NK-92 (cell line): ENCODE data around the gene HEATR1.
"Not testable (repeated sequence)": the region's sequence is repeated elsewhere in the genome, so short reads cannot be mapped to it uniquely, and the experiment has no call there.

ENCODE experiments used
- DNase-seq: peaks from one replicate; lab custom pipeline; 2025; ENCODE audit not compliant: unreplicated experiment; lab: John Stamatoyannopoulos, UW

Gene HEATR1

DNA sequence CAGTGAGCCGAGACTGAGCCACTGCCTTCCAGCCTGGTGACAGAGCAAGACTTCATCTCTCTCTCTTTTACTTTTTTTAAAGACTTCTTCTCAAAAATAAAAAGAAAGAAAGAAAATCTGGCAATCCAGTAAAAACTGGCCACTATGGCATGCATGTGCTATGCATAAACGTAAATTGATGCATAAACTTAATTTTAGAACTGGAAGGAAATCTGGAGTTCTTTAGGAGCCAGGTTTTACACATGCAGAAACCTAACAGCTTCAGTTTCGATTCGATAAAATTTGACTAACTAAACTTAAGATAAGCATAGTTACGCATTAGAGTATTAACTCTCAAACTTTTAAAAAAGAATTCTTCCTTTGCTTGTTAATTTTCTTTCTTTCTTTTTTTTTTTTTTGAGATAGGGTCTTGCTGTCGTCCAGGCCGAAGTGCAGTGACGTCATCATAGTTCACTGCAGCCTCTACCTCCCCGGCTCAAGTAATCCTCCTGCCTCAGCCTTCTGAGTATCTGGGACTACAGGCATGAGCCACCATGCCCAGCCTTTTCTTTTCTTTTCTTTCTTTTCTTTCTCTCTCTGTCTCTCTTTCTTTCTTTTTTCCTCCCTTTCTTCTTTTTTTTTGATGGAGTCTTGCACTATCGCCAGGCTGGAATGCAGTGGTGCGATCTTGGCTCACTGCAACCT, 92.4 kb downstream of the HEATR1 start:
- no peak for DNase-seq

DNA sequence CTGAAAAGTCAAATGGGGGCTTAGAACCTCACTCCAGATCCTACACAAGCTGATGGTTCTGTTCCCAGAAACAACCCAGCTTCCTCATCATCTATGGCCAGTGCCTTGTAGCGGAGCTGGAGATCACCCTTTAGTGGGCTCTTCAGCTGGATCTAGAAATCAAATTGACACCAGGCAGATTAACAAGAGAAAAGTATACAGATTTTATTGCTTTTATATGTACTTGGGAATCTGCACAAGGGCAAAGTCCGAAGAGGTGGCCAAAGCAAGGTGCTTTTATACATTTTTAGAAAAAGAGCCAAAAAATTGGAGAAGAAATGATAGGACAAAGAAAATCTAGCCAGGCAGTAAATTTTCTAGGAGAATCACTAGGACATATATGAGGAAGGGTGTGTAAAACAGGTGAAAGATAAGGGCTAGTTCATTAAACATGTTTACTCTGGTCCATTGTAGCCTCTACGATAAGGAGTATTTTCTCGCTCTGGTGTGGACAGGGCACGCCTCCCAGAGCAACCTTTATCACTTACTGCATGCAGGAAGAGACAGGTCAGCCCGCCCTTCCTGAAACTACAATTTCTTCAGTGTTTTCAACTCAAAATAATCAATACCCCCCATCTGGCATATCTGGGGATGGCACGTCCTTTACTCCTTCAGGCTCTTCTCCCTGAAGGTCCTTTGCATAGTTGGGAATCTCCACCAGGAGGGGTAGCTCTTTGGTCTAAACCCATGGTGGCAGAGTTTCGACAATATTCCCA, 94.5 kb downstream of the HEATR1 start:
- no peak for DNase-seq

DNA sequence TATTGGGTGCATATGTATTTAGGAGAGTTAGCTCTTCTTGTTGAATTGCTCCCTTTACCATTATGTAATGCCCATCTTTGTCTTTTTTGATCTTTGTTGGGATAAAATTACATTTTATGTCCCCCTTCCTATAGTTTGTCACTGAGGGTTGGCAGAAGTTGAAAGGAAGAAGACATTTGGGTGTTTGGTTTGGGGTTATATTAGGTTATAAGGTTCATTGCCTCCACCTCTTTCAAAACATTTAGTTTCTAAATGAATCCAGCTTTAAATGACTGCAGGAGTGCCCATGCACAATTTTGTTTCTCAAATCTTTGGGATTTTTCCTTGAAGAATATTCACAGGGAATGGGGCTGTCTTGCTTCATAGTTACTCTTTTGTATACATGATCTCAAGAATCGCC, 95.1 kb downstream of the HEATR1 start:
- DNase-seq, result no peak

DNA sequence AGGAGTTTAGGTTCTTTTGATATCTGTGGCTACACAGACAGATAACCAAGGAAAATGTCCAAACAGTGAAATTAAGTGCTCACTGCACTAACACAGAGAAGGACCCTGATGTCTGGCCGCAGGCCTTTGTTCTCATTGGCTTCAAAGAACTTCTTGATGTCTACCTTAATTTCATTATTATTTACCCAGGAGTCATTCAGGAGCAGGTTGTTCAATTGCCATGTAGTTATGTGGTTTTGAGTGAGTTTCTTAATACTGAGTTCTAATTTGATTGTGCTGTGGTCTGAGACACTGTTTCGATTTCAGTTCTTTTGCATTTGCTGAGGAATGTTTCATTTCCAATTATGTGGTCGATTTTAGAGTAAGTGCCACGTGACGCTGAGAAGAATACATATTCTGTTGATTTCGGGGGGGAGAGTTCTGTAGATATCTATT, 95.7 kb downstream of the HEATR1 start:
- no peak for DNase-seq

DNA sequence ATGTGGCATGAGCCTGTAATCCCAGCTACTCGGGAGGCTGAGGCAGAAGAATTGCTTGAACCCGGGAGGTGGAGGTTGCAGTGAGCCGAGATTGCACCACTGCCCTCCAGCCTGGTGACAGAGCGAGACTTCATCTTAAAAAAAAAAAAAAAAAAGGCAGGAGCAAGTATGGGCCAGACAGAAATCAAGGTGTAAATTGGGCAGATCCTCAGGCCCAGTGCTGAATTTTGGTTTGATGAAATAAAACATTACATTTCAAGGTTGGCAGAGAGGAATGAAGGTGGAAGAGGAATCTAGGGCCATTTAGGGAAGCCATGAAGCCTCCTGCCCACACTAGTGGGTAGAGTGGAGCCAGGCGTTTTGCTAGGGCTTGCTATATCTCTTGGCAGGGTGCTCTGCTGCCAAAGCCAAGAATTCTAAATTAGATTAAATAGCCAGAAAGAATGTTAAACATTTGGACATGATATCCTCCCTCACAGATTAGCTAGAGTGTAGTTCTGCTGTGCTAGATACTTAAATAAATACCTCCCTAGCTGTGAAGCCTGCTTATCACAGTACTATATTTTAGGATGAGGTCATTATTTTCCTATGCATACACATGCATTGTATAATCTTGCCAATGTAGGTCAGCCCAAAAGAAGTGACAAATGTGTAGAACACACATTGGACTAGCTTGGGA, 97.2 kb downstream of the HEATR1 start:
- DNase-seq, result no peak

DNA sequence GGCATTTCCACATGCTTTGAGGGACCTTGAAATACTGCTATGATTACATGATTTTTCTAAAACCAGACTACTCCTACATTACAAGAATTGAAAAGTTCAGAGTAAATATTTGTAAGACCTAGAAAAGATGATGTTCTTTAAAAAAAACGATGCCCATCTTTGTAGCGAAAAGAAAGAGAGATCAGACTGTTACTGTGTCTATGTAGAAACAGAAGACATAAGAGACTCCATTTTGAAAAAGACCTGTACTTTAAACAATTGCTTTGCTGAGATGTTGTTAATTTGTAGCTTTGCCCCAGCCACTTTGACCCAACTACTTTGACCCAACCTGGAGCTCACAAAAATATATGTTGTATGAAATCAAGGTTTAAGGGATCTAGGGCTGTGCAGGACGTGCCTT, 100.0 kb downstream of the HEATR1 start:
- not testable (repeated sequence) for DNase-seq

DNA sequence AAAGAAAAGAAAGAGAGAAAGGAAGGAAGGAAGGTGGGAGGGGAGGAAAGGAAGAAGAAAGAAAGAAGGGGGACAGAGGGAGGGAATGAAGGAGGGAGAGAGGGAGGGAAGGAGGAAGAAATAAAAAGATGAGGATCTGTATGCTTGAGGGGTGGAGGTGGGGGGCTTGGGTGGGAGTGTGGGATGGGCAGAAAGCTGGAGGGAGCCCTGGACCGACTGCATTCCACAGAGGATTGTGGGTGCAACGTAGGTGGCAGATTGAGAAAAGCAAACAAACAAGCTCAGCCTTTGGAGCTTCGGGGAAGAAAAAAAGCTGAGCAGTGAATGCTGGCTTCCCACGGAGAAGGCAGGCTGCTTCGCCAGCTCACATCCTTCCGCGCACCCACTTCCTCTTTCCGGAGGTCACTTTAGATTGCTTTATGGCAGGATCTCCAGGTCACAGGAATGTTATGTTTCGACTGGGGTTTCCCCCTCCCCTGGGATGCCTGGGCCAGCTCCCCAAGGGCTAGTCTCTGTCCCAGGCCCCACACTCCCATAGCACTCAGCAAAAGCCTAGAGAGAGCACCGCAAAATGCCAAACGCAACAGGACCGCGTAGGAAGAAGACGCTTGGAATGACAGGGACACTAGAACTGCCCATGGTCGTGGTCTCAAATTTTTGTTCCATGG, 101.2 kb downstream of the HEATR1 start:
- no peak for DNase-seq

DNA sequence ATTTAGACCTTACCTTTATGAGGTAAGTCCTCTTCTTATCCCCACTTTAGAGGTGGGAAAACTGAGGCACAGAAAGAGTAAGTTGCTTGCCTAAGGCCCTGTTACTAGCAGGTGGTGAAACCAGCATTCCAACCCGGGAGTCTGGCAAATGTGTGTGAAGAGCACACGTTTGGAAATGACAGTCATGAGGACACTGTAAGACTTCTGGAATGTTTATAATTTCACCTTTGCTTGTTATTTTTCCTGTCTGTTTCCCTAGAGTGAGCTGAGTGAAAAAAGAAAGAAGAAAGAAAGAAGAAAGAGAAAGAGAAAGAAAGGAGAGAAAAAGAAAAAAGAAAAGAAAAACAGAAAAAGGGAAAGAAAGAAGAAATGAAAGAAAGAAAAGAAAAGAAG, 101.7 kb downstream of the HEATR1 start:
- DNase-seq, result no peak

DNA sequence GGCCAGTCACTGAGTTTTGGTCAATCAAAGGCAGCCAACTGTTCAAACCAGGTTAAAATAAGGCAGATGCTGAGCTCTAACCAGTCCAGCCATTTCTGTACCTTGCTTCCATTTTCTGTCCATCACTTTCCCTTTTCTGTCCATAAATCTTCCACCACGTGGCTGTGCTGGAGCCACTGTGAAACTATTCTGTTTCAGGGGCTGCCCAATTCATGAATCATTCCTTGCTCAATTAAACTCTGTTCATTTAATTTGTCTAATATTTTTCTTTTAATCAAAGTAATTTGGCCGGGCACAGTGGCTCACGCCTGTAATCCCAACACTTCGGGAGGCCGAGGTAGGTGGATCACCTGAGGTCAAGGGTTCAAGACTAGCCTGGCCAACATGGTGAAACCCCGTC, 103.2 kb downstream of the HEATR1 start:
- no peak for DNase-seq
